Nephron (organoid): ENCODE results near the gene HPD.
"Not testable (repeated sequence)": the region's sequence is repeated elsewhere in the genome, so short reads cannot be mapped to it uniquely, and the experiment has no call there.

Source experiments
- H3K27ac Mint-ChIP-seq, 3 experiments: 2 replicates each; pipeline ENCODE4 v1.8.0; 2020; ENCODE audit warnings: mixed read lengths in 3 of 3, mild to moderate bottlenecking in 2 of 3, moderate library complexity in 1 of 3
- H3K27me3 Mint-ChIP-seq: 2 replicates; pipeline ENCODE4 v1.8.0; 2021; ENCODE audit warnings: low read depth, mild to moderate bottlenecking, moderate library complexity, mixed read lengths
- H3K36me3 Mint-ChIP-seq: 2 replicates; pipeline ENCODE4 v1.8.0; 2020; ENCODE audit warnings: low read depth, mixed read lengths
- H3K4me1 Mint-ChIP-seq: 2 replicates; pipeline ENCODE4 v1.8.0; 2020; ENCODE audit warnings: mixed read lengths
- H3K4me3 Mint-ChIP-seq, 3 experiments: 2 replicates each; pipeline ENCODE4 v1.8.0; 2020; ENCODE audit warnings: mild to moderate bottlenecking in 3 of 3, mixed read lengths in 3 of 3, moderate library complexity in 2 of 3
- H3K9me3 Mint-ChIP-seq: 2 replicates; pipeline ENCODE4 v1.8.0; 2020; ENCODE audit warnings: mixed read lengths
- TF ChIP-seq, protein P1 (sequence below), 3 experiments: fragments of 200-600 bp; sonication (generic); IDR thresholded peaks; one replicate each; pipeline ENCODE4 v1.5.0; 2021; ENCODE audit warnings: antibody characterized with exemption in 3 of 3; ENCODE audit not compliant: unreplicated experiment in 3 of 3

Gene HPD

GRCh38 chr12:121894633-121895032 lies 36.0 kb upstream of the HPD start:
- Mint-ChIP-seq H3K4me3 (no peak overlapping the region), H3K4me1 (peaks cover 26% of the 10 kb centered on the region), H3K36me3 (peaks cover 40% of the 10 kb centered on the region), H3K27ac (peak overlapping the region; percentile 54 to 68 (median 55)), H3K9me3 (no peaks in the 10 kb centered on the region), H3K27me3 (no peaks in the 10 kb centered on the region)
- TF ChIP-seq, protein P1, sequence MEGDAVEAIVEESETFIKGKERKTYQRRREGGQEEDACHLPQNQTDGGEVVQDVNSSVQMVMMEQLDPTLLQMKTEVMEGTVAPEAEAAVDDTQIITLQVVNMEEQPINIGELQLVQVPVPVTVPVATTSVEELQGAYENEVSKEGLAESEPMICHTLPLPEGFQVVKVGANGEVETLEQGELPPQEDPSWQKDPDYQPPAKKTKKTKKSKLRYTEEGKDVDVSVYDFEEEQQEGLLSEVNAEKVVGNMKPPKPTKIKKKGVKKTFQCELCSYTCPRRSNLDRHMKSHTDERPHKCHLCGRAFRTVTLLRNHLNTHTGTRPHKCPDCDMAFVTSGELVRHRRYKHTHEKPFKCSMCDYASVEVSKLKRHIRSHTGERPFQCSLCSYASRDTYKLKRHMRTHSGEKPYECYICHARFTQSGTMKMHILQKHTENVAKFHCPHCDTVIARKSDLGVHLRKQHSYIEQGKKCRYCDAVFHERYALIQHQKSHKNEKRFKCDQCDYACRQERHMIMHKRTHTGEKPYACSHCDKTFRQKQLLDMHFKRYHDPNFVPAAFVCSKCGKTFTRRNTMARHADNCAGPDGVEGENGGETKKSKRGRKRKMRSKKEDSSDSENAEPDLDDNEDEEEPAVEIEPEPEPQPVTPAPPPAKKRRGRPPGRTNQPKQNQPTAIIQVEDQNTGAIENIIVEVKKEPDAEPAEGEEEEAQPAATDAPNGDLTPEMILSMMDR (IDR thresholded peaks at IDR 0.05; ENCODE audit: unreplicated experiment in 3 of 3), result peak; percentile 34 to 40 (median 35)

DNA sequence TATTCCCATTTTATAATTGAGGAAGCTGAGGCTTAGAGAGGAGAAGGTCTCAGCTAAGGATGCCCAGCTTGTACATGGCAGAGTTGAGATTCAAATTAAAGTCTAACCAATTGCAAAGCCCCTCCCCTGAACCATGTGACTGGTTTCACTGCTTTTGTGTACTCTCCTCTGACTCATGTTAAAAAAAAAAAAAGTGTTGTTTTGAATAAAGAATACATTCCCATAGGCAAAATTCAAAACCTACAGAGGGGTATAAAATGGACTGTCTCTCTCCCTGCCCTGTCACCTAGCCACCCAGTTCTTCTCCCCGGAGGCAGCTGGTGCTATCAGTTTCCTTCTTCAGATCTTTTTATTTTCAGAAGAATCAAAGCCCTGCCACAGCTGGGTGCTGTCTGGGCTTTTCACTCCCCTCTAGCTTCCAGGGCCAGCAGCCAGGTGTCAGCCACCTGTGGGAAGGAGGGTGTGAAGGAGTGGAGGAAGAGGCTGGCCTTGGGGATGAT lies 35.4 kb upstream of the HPD start:
- H3K27me3 Mint-ChIP-seq, result no peaks in the 10 kb centered on the region
- no peaks in the 10 kb centered on the region for H3K9me3 Mint-ChIP-seq
- TF ChIP-seq, protein P1 (IDR thresholded peaks at IDR 0.05; ENCODE audit: unreplicated experiment in 3 of 3), result no peak
- H3K27ac Mint-ChIP-seq, result peak overlapping the region; percentile 54 to 68 (median 55)
- peak overlapping the region; percentile 24 to 55 (median 45) for H3K4me3 Mint-ChIP-seq
- H3K36me3 Mint-ChIP-seq, result peaks cover 34% of the 10 kb centered on the region
- peaks cover 33% of the 10 kb centered on the region for H3K4me1 Mint-ChIP-seq

DNA sequence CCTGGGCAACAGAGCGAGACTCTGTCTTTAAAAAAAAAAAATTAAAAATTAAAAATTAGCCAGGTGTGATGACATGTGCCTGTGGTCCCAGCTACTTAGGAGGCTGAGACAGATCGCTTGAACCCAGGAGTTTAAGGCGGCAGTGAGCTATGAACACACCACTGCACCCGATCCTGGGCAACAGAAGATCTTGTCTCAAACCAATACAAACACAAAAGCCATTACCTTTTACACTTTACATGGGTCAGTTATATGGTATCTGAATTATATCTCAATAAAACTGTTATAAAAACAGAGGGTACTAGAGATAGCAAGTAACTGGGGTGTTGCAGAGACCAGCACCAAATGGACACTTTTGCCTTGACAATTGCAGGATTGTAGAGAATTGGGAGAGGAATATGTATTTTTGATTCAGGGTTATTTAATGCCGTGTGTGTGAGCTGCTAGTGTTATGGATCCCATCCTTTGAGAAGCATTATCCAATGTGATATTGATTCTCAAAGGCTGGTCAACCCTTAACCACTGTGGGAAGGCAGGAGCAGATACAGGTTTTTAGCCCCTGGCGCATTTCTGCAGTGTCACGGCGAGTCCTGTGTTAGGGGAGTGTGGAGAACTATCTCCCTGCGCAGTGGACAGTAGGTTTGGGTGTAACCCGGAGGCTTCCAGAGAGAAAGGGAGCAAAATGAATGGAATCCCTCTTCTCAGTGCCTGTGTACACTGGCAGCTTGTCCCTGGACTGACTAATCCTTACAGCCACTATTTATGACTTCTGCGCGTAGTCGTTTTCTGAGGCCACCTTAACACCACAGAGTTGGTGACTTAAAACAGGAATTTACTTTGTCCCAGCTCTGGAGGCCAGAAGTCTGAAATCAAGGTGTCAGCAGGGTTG lies 34.3 kb upstream of the HPD start:
- H3K36me3 Mint-ChIP-seq, result peaks cover 31% of the 10 kb centered on the region
- no peaks in the 10 kb centered on the region for H3K9me3 Mint-ChIP-seq
- H3K4me3 Mint-ChIP-seq, result no peak overlapping the region
- TF ChIP-seq, protein P1 (IDR thresholded peaks at IDR 0.05; ENCODE audit: unreplicated experiment in 3 of 3), result no peak
- H3K27me3 Mint-ChIP-seq, result no peaks in the 10 kb centered on the region
- H3K4me1 Mint-ChIP-seq, result peaks cover 42% of the 10 kb centered on the region
- peak overlapping the region in 1 of 3 experiments; percentile 68 for H3K27ac Mint-ChIP-seq

DNA sequence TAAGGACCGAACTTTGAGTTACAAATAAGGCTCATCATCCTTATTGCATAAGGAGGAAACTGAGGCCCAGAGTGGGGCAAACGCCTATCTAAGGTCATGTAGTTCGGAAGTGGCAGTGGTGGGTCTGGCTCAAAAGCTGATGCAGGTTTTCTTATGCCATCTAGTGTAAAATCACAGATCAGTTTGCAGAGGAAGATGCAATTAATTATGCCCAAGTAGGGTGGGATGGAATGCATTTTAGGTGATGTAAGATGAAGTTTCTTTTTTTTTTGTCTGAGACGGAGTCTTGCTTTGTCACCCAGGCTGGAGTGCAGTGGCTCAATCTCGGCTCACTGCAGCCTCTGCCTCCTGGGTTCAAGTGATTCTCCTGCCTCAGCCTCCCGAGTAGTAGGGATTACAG lies 31.0 kb upstream of the HPD start:
- Mint-ChIP-seq H3K4me3 (peak overlapping the region; percentile 96 to 100 (median 100)), H3K4me1 (peaks cover 37% of the 10 kb centered on the region), H3K36me3 (peaks cover 15% of the 10 kb centered on the region), H3K27ac (peak overlapping the region; percentile 96 to 99 (median 97))
- not testable (repeated sequence) for H3K9me3 Mint-ChIP-seq, H3K27me3 Mint-ChIP-seq

DNA sequence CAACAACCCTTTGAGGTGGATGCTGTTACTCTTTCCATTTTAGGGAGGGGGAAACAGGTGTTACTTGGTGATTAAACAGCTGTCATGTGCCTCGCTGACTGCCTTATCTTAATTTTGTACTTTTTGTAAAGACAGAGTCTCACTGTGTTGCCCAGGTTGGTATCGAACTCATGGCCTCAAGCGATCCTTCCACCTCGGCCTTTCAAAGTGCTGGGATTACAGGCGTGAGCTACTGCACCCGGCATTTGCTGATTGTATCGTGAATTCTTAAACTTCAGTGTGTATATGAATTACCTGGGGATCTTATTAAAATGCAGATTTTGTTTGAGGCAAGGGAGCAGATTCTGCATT lies 30.6 kb upstream of the HPD start:
- peak overlapping the region; percentile 96 to 99 (median 97) for H3K27ac Mint-ChIP-seq
- peaks cover 33% of the 10 kb centered on the region for H3K4me1 Mint-ChIP-seq
- H3K9me3 Mint-ChIP-seq, result no peaks in the 10 kb centered on the region
- peaks cover 6% of the 10 kb centered on the region for H3K27me3 Mint-ChIP-seq
- TF ChIP-seq, protein P1 (IDR thresholded peaks at IDR 0.05; ENCODE audit: unreplicated experiment in 3 of 3), result no peak
- peaks cover 14% of the 10 kb centered on the region for H3K36me3 Mint-ChIP-seq
- peak overlapping the region; percentile 96 to 100 (median 100) for H3K4me3 Mint-ChIP-seq

GRCh38 chr12:121888478-121889273 lies 30.0 kb upstream of the HPD start, which contains the start of gene PSMD9:
Gene PSMD9 (plus strand): TSS chr12:121888790. CDS start chr12:121888857, 67 bp downstream.
- TF ChIP-seq, protein P1 (IDR thresholded peaks at IDR 0.05; ENCODE audit: unreplicated experiment in 3 of 3), result peak; percentile 60 to 72 (median 62)
- Mint-ChIP-seq H3K4me1 (peaks cover 27% of the 10 kb centered on the region), H3K4me3 (peak within 1 kb of the TSS; percentile 96 to 100 (median 100)), H3K9me3 (no peaks in the 10 kb centered on the region), H3K36me3 (peaks cover 9% of the 10 kb centered on the region), H3K27me3 (peaks cover 9% of the 10 kb centered on the region), H3K27ac (peak within 1 kb of the TSS; percentile 96 to 99 (median 97))
